Skin epidermis (tissue), 12 donors: ENCODE results near the gene SLC6A17.

Source experiments
- H3K27ac ChIP-seq, 21 experiments: fragments of 200-600 bp; sonication (generic) in 11 of 21; one replicate each; pipeline ENCODE4 v1.5.0; 2020; ENCODE audit warnings: mild to moderate bottlenecking in 3 of 21, inconsistent platforms in 2 of 21, moderate library complexity in 2 of 21
- H3K4me3 ChIP-seq, 7 experiments: fragments of 200-600 bp; sonication (generic) in 2 of 7; one replicate each; pipeline ENCODE4 v1.5.0; 2020; ENCODE audit warnings: inconsistent platforms in 2 of 7, mild to moderate bottlenecking in 2 of 7, moderate library complexity in 1 of 7

Gene SLC6A17

DNA sequence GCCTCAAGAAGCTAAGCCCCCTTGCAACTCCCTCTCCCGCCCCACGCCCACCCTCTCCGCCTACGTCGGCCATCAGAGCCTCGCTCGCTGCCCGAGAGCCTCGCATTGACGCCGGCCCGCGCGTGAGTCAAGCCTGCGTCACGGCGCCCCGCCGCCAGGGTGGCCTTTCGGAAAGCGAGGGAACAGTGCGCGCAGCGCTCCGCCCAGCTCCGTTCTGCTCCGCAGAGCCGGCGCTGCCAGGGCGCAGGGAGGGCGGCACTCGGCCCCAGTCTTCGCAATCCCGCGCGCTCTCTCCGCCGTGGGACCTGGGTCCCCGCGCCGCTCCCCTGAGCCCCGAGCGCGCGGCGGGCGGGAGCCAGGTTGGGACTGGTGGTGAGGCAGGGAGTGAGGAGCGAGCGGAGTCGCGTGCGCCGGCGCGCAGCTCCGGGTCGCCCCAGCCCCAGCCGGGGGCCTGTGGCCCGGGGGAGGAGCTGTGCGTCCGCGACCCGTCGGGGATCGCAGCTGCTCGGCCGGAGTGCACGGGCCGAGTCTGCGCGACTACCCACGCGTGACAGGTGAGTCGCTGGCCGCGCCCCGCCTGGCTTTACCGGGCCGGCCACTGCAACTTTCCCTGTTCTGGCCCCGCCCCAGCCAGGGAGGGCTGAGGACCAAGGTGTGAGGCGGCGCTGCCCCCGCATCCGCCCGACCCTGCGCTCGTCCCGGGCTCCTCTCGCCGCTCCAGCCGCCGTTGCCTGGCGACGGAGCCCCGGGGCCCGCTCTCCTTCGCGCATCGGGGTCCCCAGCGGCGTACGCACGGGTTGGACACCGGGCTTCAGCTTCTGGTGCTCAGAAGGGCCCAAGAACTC is at the start of gene SLC6A17:
Gene SLC6A17, plus strand, starts transcription at position 165 of the 845 bp plus-strand sequence. CDS start 16,436 bp downstream, outside the sequence.
- peak within 1 kb of the TSS in 3 of 21 experiments; percentile 12 to 30 (median 14) for H3K27ac ChIP-seq
- peak within 1 kb of the TSS; percentile 2 to 45 (median 18) for H3K4me3 ChIP-seq

DNA sequence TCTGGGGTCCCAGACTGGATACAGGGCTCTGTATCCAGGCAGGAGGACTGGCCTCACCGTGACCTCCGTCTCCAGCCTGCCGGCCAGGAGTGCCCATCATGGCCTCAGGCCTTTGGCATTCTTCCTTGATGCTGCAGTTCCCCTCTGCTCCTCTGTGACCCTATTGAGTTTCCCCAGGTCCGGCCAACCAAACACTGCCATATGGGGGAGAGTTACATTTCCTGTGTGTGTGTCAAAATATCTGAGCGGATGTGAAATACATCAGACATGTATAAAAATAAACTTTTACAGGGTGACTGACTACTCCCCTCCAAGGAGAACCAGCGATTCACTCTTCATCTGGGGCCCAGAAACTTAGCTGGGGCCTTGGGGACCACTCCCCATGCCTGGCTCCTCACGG is 48.2 kb upstream of the SLC6A17 start:
- Histone ChIP-seq H3K27ac (no peak overlapping the region), H3K4me3 (no peak overlapping the region)

DNA sequence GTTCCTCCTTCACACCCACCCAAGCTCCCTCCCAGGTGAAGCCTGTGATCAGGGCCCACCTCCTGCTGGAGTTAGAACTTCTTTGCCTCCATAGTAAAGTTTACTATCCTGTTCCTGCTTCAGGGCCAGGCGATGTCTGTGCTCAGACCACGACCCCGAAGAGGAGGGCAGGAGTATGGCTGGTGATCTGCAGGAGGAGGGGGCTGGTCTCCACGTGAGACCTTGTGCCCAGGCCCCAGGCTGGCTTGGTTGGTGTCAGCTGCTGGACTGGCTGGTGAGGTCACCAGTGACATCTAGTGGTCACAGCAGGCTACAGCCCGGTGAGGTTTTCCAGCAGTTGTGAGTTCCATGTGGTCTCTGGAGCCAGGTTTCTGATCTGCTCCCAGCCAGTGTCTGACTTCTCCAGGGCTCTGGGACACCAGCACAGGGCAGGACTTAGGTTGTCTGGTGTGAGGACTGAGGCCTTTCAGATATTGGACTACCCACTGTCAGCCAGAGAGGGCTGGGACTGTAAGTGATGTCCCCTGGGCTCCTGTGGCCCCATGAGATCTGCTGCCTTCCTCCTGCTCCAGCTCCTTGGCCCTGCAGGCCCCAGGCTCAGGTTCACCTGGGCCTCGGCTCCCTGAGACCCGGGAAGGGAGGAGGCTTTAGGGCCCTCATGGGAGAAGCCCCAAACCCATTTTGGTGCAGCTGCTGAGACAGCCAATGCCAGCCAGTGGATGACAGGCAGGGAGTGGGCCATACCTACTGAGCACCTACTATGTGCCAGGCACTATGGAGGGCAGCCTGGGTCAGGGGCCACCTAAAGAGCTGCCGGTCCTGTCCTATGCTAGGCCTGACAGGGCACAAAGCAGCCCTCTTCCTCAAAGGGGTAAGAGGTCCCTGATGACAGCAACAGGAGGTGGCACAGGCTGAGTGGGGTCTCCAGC is 44.0 kb upstream of the SLC6A17 start:
- no peak overlapping the region for H3K27ac ChIP-seq
- H3K4me3 ChIP-seq = no peak overlapping the region

DNA sequence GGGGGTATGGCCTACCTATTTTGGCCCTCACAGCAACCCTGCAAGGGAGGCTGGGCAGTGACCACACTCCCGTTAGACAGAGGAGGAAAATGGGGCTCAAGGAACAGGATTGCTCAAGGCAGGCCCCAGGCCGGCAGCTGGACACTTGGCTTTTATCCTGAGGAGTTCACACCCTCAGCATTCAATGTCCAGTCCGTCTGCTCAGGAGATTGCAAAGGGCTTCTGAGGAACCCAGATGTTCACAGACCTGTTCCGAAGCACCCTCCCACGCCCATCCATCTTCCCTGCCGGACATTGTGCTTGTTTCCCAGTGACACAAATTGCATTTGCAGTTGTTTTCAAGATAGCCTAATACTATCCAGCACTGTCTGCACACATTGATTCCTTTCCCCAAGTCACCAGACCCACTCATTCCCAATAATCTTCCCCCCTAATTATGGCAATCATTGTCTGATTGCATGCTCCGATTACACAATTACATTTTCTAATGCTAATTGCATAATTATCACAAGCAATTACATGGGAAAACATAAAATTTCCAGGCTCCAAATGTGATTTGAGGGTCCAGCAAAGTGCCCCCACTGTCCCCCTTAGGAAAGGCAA is 42.3 kb upstream of the SLC6A17 start:
- no peak overlapping the region for H3K4me3 ChIP-seq
- H3K27ac ChIP-seq = no peak overlapping the region

DNA sequence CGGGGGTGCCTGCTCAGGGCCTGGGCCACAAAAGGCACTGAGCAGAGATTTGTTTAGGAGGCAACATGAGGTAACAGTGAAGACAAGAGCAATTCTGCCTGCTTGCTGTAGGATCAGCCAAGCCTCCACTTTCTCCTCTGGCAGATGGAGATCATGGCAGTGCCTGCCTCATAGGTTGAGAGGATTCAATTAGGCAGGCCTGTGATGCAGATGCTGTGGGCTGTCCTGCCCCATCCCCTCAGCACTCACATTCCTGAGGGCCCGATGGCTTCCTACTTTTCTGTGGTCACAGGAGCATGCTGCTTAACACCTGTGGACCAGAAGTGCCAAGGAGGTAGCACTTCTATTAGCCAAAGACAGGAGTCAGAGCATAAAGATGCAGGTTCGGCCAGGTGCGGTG is 39.2 kb upstream of the SLC6A17 start:
- H3K27ac ChIP-seq = no peak overlapping the region
- H3K4me3 ChIP-seq = no peak overlapping the region

DNA sequence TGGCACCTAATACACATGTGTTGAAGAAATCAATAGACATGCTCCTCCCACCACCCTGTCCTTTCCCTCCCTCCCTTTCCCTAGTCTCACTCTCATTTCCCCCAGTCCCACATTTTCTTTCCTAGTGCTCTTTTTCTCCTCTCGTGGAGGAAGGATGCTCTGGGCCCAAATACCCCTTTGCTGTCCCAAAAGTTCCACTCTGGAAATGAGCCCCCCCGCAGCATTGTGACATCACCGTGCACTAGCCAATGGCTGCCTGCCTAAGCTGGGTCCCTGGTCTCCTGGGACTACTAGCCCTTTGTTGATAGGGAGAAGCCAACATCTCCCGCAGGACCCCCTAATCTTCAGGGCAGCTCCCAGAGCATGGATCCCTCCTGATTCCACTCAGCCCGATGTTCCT is 38.2 kb upstream of the SLC6A17 start, which contains the start of gene UBL4B:
Gene UBL4B, plus strand, starts transcription at position 301 of the 400 bp plus-strand sequence. Its CDS starts 92 bp downstream, at position 393.
- no peak within 1 kb of the TSS for H3K27ac ChIP-seq

DNA sequence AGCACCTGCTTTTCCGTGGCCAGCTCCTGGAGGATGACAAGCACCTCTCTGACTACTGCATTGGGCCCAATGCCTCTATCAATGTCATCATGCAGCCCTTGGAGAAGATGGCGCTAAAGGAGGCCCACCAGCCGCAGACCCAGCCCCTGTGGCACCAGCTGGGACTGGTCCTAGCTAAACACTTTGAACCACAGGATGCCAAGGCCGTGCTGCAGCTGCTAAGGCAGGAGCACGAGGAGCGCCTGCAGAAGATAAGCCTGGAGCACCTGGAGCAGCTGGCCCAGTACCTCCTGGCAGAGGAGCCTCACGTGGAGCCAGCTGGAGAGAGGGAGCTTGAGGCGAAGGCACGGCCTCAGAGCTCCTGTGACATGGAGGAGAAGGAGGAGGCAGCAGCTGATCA is 37.6 kb upstream of the SLC6A17 start:
- Histone ChIP-seq H3K4me3 (no peak overlapping the region), H3K27ac (no peak overlapping the region)

More for the DNA sequence above, 38.2 kb upstream of the SLC6A17 start, which contains the start of gene UBL4B:
- H3K4me3 ChIP-seq = no peak within 1 kb of the TSS

DNA sequence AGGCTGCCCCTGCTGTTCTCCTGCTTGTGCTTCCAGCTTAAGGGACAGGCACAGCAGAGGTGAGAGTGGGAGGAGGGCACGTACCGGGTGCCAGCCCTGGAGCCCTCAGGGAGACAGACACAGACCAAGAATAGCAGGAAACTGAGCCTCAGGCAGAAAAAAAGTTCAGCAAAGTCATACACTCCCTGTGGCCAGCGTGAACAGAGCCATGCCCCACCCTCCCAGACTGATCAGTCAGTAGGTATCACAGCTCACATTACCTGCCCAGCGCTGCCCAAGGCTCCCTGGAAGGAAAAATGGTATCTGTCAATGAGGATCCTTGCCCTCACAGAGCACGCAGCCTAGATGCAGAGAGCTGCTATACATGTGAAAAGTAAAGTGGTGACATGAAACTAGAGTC is 36.7 kb upstream of the SLC6A17 start:
- Histone ChIP-seq H3K27ac (no peak overlapping the region), H3K4me3 (no peak overlapping the region)

DNA sequence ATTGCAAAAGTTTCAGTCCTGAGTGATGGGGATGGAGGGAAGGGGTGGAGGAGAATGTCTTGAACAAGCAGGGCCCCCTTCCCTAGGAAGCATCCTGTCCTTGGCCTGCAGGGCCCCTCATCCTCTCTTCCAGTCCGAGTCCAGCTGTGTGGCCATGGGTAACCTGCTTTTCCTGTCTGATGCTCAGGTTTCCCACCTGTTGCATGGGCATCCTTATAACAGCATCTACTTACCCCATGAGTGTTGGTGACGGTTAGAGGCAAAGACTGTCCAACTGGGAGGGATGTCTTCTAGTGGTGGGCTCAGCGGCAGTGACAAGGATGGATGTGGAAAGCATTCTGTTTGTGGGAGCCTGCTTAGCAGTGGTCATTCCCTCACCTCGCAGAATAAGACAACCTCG is 36.1 kb upstream of the SLC6A17 start:
- Histone ChIP-seq H3K27ac (no peak overlapping the region), H3K4me3 (no peak overlapping the region)

DNA sequence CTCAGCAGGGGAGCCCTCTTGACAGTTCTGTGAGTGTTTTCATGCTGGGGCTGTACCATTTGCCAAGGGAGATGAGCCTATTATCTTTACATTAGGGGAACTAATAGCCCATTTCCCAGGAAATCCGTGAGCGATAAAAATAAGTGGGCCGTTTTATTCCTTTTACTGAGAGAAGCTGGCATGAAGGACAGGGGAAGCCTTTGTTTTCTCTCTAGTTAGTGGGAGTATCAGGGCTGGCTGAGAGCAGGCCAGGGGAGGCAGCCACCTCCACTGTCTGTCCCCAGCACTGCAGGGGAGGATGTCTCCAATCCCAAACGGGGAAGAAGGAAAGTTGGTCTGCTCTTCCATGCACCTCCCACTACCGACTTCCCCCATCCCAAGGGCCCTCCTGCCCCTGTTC is 35.5 kb upstream of the SLC6A17 start:
- no peak overlapping the region for H3K4me3 ChIP-seq
- H3K27ac ChIP-seq = no peak overlapping the region

DNA sequence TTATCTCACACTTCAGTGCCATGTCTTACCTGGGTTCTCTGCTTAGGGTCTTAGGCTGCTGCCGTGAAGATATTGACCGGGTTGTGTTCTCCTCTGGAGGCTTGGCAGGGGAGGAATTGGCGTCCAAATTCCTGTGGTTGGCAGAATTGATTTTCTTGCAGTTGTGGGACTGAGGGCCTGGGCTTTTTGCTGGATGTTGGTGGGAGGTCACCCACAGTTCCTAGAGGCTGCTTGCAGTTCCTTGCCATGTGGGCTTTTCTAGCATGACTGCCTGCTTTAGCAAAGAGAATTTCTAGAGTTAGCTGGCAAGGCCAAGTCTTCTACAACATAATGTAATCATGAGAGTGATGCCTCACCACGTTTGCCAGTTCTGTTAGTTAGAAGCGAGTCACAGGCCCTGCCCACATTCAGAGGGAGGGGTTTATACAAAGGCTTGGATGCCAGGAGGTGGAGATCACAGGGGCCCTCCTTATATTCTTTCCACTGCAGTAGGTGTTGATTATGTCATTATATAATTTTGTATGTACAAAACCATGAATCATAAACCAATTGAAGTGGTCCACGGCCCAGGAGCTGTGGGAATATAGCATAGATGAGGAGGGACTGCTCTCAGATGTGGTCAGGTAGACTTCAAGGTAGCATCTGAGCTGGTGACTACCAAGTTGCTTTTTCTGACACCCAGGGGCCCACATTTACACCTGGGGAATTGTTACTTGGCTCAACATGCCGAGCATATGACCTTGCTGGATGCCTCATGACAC is 31.5 kb upstream of the SLC6A17 start:
- Histone ChIP-seq H3K27ac (no peak overlapping the region), H3K4me3 (no peak overlapping the region)

DNA sequence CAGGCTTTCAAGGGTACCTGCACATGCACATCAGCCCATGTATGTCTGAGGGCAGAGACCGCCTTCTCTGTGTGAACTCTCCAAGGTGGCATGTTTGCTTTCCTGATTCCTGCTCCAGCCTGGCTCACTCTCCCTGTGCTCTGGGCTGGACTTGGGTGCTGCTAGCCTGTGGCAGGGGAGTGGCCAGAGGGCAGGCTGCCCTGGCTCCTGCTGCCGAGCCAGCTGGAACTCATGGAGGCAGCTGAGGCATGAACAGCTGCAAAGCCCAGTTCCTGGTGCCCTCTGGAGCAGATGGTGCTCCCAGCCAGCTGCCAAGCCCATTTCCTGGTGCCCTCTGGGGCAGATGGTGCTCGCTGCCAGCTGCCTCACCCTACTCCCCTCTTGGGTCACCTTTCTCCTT is 30.5 kb upstream of the SLC6A17 start:
- no peak overlapping the region for H3K4me3 ChIP-seq
- H3K27ac ChIP-seq = no peak overlapping the region

DNA sequence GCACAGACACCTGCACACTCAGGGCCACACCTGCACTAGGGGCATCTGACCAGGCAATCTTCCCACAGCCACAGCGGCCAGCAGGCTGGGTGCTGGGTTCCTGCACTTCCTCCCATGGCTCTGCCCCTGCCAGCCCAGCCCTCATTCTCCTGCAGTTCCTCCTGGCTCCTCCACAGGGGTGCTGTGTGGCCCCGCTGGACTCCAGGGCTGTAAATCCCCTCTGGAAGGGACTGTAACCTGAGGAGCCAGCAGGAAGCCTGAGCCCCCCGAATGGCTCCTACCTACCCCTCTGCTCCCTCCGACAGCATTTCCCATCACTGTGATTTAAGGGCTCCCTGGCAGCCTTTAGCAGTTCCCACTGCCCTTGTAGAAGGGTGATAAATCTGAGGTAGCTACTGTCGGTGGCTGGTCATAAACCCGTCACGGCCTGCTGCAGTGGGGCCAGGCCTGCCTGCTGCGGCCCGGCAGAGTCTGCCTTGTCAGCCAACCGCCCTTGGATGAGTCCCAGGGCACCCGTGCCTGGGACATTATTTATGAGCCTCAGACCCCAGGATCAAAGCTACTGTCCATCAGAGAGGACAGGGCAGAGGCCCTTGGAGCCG is 29.2 kb upstream of the SLC6A17 start:
- Histone ChIP-seq H3K27ac (no peak overlapping the region), H3K4me3 (no peak overlapping the region)

DNA sequence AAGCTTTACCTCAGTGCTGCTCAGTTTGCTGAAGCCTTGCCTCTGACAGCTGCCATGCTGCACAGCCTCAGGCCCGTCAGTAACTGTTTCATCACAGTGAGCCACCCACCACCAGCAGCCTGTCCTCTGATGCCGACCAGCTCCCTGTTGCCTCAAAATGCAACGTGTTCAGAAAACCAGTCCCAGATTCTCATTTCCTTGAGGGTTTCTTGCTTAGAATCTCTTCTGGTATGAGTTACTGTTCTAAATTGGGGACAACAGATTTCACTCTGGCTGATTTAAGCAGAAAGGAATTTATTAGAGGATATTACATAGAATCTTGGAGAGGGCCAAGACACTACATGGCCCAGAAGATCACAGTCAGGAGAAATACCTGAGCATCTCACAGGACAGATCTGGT is 27.1 kb upstream of the SLC6A17 start:
- no peak overlapping the region for H3K4me3 ChIP-seq
- no peak overlapping the region for H3K27ac ChIP-seq

DNA sequence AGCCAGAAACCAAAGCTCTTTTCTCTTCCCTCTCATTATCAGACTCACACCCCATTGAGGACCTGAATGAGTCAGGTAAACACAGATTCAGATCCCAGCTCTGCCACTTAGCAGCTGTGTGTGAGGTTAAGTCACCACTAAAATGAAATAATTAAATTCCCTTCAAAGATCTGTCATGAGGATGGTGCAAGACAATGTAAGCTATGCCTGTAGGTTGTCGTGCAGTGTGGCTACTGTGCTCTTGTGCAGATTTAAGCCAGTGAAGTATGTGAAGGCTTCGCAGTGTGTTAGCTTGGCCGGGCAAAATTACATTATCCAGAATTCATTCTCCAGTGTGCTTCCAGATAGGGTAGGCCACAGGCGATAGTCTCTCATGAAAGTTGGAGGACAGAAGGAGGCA is 24.5 kb upstream of the SLC6A17 start:
- Histone ChIP-seq H3K27ac (no peak overlapping the region), H3K4me3 (no peak overlapping the region)

DNA sequence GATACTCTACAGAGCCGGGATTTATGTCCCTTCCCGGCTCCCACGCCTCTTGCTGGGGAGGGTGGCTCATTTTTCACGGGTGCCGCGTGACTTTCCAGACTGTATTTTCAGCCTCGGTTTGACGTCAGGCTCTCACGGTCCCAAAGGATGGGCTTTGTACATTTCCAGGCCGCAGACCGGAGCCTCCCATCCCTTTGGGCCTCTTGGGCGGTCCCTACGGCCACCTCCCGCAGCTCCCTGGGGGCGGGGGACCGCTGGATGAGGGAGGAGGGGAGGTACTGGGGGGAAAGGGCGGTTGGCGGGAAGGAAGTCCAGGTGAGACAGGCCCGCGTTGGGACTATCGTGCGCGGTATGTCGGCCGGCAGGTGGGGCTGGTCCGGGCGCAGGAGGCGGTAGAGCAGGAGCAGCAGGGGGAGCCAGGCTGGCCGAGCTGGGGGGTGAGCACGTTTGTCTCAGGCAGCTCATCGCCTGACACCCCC is 20.1 kb upstream of the SLC6A17 start:
- Histone ChIP-seq H3K27ac (no peak overlapping the region), H3K4me3 (no peak overlapping the region)

DNA sequence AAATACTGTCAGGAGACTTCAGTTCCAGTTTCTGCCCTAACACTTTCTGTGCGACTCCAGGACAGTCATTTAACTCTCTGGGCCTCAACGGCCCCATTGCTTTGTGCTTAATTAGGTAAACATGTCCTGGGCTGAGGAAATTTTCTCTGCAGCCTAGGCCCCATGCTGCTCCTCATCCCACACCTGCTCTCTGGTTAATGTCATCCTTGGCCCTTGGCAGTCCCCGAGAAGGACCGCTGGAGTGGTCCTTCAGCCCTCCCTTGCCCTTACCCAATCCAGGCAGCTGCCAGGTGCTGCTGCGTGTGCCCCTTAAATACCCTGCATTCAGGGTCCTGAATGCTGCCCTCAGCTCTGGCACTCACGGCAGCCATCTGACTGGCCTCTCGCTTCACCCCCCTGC is 19.3 kb upstream of the SLC6A17 start:
- no peak overlapping the region for H3K4me3 ChIP-seq
- H3K27ac ChIP-seq = no peak overlapping the region

DNA sequence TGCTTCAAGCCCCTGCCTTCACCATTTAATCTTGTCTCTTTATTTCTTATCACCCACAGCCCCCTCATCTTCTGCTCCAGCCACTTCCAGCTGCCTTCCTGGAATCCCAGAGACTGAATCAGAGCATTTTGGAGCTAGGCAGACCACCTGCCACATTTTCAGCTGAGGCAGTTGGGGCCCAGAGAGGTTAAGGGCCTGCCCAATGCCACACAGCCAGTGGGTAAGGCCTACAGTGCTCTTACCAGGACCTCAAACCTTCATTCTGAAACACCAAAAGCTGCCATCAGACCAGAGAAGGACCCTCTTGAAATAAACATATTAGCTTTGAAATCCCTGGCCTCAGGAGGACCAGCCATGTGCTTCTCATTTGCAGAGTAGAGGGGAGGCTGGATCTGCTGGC is 17.6 kb upstream of the SLC6A17 start:
- Histone ChIP-seq H3K27ac (no peak overlapping the region), H3K4me3 (no peak overlapping the region)

DNA sequence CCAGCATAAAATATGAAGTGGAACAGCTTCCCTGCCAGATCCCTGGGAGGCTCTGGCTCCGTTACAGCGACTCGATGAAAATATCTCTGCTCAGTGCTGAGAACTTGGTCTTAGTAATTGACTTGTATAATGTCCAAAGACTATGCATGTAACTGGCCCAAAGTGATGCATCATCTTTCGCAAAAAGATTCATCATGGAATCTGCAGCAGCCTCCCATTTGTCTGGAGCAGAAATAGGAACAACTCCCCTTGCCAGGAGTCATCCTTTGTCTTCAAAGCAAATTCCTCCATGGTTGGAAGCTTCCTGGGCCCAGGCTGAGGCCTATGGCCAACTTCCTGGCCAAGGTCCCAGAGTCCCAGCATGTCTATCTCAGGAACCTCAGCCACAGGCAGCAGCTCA is 16.9 kb upstream of the SLC6A17 start:
- Histone ChIP-seq H3K4me3 (no peak overlapping the region), H3K27ac (no peak overlapping the region)
